ENCODE data around the gene MRPL10.
A peak's percentile ranks its signal among the peaks of the same experiment; 100 is the strongest.

MRPL10 gene

GRCh38 chr17:47831003-47831933, at the start of gene MRPL10, which contains the start of gene LRRC46:
Gene MRPL10 (minus strand): TSS chr17:47831541. CDS start chr17:47831511, 30 bp downstream.
Gene LRRC46 (plus strand): TSS chr17:47831670. CDS start chr17:47831990, 320 bp downstream.
- DNase-seq (ENCODE audit: low read depth in 3 of 3, low spot score in 1 of 3): peak; percentile 76 to 87 (median 80)

DNA sequence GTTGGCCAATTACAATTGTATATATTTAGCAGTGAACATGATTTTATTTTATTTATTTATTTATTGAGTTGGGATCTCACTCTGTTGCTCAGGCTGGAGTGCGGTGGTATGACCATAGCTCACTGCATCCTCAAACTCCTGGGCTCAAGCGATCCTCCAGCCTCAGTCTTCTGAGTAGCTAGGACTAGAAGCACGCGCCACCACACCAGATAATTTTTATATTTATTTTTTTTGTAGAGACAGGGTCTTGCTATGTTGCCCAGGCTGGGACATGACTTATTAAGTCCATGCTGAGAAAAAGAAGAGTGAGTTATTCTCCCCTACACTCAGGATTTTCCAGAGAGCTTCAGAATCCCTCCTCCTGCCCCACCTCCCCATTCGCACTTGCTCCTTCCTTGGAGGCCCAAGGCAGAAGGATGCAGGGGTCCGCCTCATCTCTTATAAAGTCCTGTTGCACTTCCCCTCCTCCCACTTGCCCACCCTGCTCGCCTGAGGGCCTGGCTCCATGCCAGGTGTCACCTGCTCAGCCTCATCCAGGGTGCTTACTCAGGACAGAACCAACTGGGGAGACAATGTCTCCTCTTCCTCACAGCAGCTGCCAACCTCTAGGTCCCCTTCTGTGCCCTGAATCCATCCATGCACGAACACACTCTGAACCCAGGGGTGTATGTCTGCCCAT, 48.6 kb upstream of the MRPL10 start:
- no peak for DNase-seq (ENCODE audit: low read depth in 3 of 3, low spot score in 1 of 3)

GRCh38 chr17:47879028-47879585, 47.8 kb upstream of the MRPL10 start:
- DNase-seq (ENCODE audit: low read depth in 3 of 3, low spot score in 1 of 3): no peak

DNA sequence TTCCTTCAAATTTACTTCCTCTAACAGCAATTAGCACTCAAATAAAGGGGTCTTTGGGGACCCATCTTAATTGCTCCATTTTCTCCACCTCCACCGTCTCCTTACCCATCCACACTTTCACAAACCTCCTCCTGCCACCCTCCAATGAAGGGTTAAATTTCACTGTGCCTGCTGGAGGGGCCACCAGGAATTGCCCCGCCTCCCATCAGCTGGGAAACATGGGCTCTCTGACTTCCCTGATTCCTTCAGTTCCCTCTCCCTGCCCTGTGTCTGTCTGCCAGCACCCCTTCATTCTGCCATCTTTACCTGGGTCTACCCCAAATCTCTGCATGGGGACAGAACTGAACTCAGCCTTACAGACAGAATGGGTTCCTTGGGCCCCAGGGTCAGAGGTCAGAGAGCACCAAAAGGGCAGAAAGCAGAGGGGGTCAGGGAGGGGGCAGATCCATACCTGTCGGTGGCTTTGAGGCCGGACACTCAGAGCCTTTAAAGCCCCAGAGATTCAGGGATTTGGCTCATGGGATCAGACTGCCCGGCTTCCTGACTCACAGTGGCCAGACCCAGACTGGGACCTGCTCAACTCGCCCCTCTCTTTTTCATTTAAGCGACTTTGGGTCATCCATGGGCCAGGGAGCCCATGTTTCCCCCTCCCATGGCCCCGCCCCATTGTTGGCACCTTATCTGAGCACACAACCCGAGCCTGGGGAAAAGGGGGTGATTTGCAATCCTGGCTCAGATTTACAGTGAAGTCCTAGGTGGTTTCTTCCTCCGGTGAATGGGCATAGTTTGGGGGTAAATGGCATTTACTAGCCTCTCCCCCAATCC, 47.1 kb upstream of the MRPL10 start:
- no peak for DNase-seq (ENCODE audit: low read depth in 3 of 3, low spot score in 1 of 3)

DNA sequence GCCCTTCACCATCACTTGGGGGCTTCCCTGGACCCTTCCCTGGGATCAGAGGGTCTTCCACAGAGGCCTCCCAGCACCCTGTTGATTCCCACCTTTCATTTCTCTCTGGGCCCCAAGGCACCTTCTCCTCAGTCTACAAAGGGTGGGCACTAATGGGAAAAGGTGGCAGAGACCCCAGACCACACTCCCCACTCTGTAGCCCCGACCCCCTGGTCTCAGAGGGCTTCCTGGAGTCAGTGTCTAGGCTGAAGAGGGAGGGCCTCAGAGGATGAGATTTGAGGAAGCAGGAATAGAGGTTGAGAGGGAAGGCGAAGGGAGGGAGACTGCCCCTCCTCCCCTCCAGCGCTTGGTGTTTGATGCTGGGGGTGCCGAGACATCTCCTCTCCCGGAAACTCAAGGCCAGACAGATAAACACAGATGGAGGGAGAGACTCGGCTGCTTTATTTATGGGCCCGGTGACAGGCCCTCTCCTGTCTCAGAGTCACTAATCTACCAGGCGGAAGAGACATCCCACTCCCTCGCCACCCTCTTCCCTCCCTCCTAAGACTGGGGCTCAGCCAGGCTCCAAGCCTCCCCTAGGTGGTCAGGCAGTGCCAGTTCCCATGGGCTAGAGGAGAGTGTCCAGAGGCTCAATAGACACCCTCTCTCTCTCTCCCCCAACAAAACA, 46.2 kb upstream of the MRPL10 start:
- no peak for DNase-seq (ENCODE audit: low read depth in 3 of 3, low spot score in 1 of 3)

GRCh38 chr17:47875011-47875985, 44.0 kb upstream of the MRPL10 start:
- no peak for DNase-seq (ENCODE audit: low read depth in 3 of 3, low spot score in 1 of 3)

GRCh38 chr17:47873200-47874090, 42.1 kb upstream of the MRPL10 start:
- no peak for DNase-seq (ENCODE audit: low read depth in 3 of 3, low spot score in 1 of 3)

DNA sequence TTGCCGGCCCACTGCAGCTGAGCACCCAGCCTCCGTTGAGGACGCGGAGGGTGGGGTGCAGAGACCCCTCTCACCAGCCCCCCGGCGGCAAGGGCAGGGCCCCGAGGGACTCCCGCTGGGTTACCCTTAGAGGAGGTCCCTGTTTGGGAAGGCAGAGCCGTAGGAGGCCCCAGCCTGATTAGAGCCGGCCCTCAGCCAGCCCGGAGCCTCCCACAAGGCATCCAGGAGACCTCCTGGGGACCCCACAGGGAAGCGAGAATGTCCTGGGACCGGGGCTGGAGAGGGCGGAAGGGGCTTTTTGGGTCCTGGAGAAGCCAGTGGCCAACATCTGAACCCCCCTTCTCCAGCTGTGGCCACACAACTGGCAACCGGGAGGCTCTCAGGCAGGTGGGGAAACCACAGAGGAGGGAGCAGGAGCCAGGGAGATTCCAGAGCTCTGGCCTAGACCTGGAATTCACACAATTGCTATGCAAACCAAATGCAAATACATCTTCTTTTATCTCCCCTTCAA, 41.4 kb upstream of the MRPL10 start:
- DNase-seq (ENCODE audit: low read depth in 3 of 3, low spot score in 1 of 3): no peak

- DNase-seq (ENCODE audit: low read depth in 3 of 3, low spot score in 1 of 3): no peak
Measured at GRCh38 chr17:47872019-47872650, 40.8 kb upstream of the MRPL10 start.

DNA sequence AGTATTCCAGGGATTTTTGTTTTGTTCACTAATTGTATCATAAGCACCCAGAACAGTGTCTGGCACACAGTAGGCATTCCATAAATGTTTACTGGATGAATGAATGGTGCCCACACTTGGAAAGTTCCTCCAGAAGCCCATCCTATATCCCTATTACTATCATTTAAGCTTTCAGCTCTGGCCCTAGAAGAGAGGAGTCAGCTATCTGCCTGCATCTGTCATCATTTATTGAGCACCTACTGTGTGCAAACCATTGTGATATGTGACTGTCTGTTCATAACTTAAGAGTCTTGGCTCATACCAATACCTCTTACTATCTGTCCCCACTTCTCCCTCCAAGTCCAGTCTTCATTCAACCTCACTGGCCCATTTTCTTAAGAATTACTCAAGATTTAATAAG, 39.7 kb upstream of the MRPL10 start:
- no peak for DNase-seq (ENCODE audit: low read depth in 3 of 3, low spot score in 1 of 3)

DNA sequence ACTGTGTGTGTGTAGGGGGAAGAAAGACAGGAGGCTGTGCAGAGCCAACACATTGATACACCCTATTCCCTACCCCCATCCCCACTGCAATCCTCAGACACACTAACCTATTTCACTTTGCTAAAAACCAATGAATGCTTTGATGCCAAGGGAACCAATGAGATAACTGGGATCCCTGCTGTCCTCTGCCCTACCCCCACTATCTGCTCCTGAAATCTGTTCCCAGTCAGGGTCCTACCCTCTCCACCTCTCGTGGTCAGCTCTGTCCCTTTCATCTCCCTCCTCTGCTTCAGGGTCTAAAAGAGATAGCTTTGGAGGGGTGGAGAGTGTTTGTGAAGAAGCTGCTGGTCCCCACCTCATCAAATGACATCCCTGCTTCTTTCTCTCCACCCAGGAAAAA, 38.7 kb upstream of the MRPL10 start:
- no peak for DNase-seq (ENCODE audit: low read depth in 3 of 3, low spot score in 1 of 3)

- DNase-seq (ENCODE audit: low read depth in 3 of 3, low spot score in 1 of 3): no peak
Measured at GRCh38 chr17:47869114-47869513, 37.8 kb upstream of the MRPL10 start.

GRCh38 chr17:47867813-47868533, 36.6 kb upstream of the MRPL10 start:
- DNase-seq (ENCODE audit: low read depth in 3 of 3, low spot score in 1 of 3): no peak

DNA sequence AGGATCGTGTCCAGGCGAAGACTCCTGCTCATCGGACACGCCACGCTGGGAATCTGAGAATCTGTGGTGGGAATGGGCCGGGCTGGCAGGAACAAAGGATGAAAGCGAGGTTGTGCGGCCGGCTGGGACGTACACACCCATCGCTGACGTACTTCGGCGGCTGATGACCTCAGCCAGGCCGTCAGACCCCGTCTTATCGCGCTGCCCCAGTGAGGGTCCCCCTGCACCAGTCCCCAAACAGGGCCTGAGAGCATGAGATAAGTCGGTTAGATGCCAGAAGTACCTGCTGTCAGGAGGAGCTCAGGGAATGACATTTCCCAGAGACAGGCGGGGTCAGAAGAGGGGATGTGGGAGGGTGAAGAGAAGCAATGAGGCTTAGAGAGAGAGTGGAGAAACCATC, 35.6 kb upstream of the MRPL10 start:
- no peak for DNase-seq (ENCODE audit: low read depth in 3 of 3, low spot score in 1 of 3)

DNA sequence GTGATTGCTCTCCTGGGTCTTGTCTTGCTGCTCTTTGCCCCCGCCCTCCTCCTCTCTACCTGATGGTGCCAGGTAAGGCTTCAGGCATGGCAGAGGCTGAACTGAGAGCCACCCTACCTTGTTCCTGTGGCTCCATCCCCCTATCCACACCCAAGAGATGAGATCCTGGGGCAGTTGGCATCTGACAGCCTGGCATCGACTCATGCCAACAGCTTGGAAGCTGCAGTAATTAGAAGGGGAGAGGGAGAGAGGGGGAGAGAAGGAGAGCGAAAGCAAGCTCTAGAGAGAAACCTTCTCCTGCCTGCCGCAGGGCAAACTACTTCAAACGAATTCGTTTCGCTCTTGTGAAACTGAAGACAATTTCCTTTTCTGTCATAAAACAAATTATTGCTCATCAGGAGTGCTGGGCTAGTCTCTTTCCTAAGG, 33.5 kb upstream of the MRPL10 start:
- DNase-seq (ENCODE audit: low read depth in 3 of 3, low spot score in 1 of 3): no peak

DNA sequence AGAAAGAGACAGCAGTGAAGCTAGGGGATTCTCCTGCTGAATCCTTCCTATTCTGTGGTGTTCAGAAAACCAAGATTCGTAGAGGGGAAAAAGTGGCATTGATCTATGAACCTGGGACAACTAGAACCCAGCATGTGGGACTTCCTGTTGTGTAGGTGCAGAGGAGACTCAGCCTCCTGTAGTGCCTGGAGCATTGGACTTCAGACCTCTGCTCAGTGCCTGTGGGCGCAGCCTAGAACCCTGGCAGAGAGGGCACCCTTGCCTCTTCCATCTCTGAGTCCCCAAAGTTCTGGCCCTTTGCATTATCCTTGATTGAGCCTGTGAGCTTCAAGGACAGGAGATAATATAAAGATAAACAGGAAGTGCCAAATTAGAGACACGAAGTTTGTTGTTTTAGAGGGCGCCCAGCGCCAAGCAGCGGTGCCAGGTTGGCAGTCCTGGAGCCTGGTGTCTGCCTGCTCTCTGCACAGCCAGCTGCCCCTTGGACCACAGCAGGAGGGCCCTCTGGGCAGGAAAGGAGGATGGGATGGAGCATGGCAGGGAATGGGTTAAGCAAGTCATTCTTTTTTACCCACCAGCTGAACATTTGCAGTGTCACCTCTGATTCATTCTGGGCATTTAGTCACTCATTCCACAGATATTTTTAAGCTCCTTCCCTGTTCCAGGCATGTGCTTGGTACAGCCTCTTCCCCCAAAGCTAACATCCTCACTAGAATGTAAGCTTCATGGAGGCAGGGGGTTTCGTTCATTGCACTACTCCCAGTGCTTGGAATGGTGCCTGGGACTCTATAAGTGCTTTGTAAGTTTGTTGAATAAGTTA, 31.5 kb upstream of the MRPL10 start:
- no peak for DNase-seq (ENCODE audit: low read depth in 3 of 3, low spot score in 1 of 3)
